Measurements from ENCODE around the gene KMT5B.

GRCh38 chr11:68130121-68130520 is 83.0 kb downstream of the KMT5B start:
- TF ChIP-seq CTCF (IDR thresholded peaks at IDR 0.05) (no peak), POLR2A (IDR thresholded peaks at IDR 0.05) (no peak), EP300 (IDR thresholded peaks at IDR 0.05) (no peak)

All from ovary (tissue), 3 donors.